ENCODE data around the gene MYO1H. TPM values are rescaled to one million over a fixed set of nuclear protein-coding genes. Genes with fewer than 3 reads are reported as not detected.

The MYO1H gene
- total RNA-seq, 2 donors from 2014 or later: not detected

GRCh38 chr12:109359131-109359690, 11.5 kb downstream of the MYO1H start:
- no peak overlapping the region for H3K27ac Mint-ChIP-seq
- no peaks in the 10 kb centered on the region for H3K9me3 ChIP-seq (ENCODE audit: control insufficient read depth, low read length, poor library complexity, severe bottlenecking)
- peaks cover 8% of the 10 kb centered on the region for H3K4me1 Mint-ChIP-seq
- no peak for DNase-seq
- H3K36me3 Mint-ChIP-seq (ENCODE audit: low read depth): peaks cover 2% of the 10 kb centered on the region
- H3K27me3 Mint-ChIP-seq: peaks cover 48% of the 10 kb centered on the region
- ATAC-seq: no peak
- no peak overlapping the region for H3K4me3 Mint-ChIP-seq

DNA sequence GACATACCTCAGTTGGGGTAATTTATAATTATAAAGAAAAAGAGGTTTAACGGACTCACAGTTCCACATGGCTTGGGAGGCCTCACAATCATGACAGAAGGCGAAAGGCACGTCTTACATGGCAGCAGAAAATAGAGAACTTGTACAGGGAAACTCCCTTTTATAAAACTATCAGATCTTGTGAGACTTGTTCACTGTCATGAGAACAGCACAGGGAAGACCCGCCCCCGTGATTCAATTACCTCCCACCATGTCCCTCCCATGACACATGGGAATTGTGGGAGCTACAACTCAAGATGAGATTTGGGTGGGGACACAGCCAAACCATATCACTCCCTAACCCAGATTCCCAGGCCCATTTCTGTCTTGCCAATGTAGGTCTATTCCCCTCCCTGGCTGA, 22.1 kb downstream of the MYO1H start:
- no peaks in the 10 kb centered on the region for H3K9me3 ChIP-seq (ENCODE audit: control insufficient read depth, low read length, poor library complexity, severe bottlenecking)
- Mint-ChIP-seq H3K36me3 (ENCODE audit: low read depth) (no peaks in the 10 kb centered on the region), H3K27me3 (peaks cover 36% of the 10 kb centered on the region), H3K4me3 (no peak overlapping the region), H3K4me1 (no peaks in the 10 kb centered on the region), H3K27ac (no peak overlapping the region)
- ATAC-seq (no peak), DNase-seq (no peak)

GRCh38 chr12:109377139-109377685, 29.5 kb downstream of the MYO1H start:
- no peaks in the 10 kb centered on the region for H3K4me1 Mint-ChIP-seq
- H3K4me3 Mint-ChIP-seq: no peak overlapping the region
- DNase-seq: no peak
- H3K27me3 Mint-ChIP-seq: peaks cover 52% of the 10 kb centered on the region
- ATAC-seq: no peak
- H3K36me3 Mint-ChIP-seq (ENCODE audit: low read depth): peaks cover 2% of the 10 kb centered on the region
- no peaks in the 10 kb centered on the region for H3K9me3 ChIP-seq (ENCODE audit: control insufficient read depth, low read length, poor library complexity, severe bottlenecking)
- no peak overlapping the region for H3K27ac Mint-ChIP-seq

DNA sequence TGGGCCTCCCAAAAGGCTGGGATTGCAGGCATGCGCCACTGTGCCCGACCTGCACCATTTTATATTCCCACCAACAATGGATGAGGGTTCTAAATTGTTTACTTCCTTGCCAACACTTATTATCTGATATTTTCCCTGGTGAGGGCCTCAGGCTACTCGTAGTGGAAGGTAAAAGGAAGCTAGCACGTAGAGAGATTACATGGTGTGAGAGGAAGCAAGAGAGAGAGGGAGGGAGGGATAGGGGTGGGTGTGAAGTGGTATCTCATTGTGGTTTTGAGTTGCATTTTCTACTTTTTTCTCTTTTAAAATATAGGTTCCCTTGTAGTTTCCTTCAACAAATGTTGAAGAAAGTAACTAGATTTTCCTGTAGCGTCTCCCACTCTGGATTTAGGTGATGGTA, 30.9 kb downstream of the MYO1H start:
- Mint-ChIP-seq H3K27ac (no peak overlapping the region), H3K4me3 (no peak overlapping the region), H3K4me1 (no peaks in the 10 kb centered on the region), H3K27me3 (peaks cover 58% of the 10 kb centered on the region), H3K36me3 (ENCODE audit: low read depth) (peaks cover 2% of the 10 kb centered on the region)
- H3K9me3 ChIP-seq (ENCODE audit: control insufficient read depth, low read length, poor library complexity, severe bottlenecking): no peaks in the 10 kb centered on the region
- DNase-seq (no peak), ATAC-seq (no peak)

DNA sequence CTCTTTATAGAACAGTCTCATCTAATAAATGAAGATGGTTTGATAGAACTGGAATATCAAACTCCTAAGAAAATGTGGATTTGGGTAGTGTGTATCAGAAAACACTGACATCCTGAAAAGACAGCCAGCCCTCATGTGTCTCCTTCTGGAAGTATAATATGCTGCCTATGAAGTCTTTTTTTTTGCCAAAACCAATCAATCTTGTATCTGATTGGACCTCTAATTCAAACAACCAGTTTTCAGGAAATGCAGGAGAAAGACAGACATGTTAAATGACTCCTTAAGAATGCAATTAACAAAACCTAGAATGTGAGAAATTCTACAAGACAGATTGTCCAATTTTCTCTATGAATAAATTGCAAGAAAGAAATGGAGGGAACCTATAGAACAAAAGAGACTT, 34.3 kb downstream of the MYO1H start:
- Mint-ChIP-seq H3K36me3 (ENCODE audit: low read depth) (peaks cover 2% of the 10 kb centered on the region), H3K4me1 (peaks cover 4% of the 10 kb centered on the region), H3K4me3 (no peak overlapping the region), H3K27ac (no peak overlapping the region), H3K27me3 (peaks cover 57% of the 10 kb centered on the region)
- no peaks in the 10 kb centered on the region for H3K9me3 ChIP-seq (ENCODE audit: control insufficient read depth, low read length, poor library complexity, severe bottlenecking)
- ATAC-seq: no peak
- DNase-seq: no peak

DNA sequence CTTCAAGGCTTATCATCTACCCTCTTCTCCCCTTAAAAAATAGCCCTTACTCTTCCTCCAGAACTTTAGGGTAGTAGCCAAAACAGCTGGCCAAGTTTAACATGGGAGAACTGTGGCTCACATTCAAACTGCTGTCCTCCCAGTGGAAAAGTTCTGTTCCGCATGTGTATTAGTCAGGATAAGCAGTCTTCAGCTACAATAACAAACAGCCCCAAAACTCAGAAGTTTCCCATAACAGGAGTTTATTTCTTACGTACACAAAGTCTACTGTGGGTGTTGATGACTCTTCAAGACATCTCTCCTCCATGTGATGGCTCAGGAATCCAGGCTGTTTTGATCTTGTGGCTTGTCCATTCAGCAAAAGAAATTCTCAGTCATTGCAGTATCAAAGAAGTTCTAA, 35.5 kb downstream of the MYO1H start:
- no peaks in the 10 kb centered on the region for H3K9me3 ChIP-seq (ENCODE audit: control insufficient read depth, low read length, poor library complexity, severe bottlenecking)
- Mint-ChIP-seq H3K4me1 (peaks cover 4% of the 10 kb centered on the region), H3K4me3 (no peak overlapping the region), H3K27me3 (peaks cover 52% of the 10 kb centered on the region), H3K27ac (no peak overlapping the region), H3K36me3 (ENCODE audit: low read depth) (peaks cover 2% of the 10 kb centered on the region)
- no peak for DNase-seq
- no peak for ATAC-seq

GRCh38 chr12:109385339-109386058, 37.8 kb downstream of the MYO1H start:
- DNase-seq: no peak
- H3K9me3 ChIP-seq (ENCODE audit: control insufficient read depth, low read length, poor library complexity, severe bottlenecking): no peaks in the 10 kb centered on the region
- peak; percentile 49 for ATAC-seq
- H3K27ac Mint-ChIP-seq: no peak overlapping the region
- H3K4me1 Mint-ChIP-seq: peaks cover 4% of the 10 kb centered on the region
- no peak overlapping the region for H3K4me3 Mint-ChIP-seq
- no peaks in the 10 kb centered on the region for H3K36me3 Mint-ChIP-seq (ENCODE audit: low read depth)
- H3K27me3 Mint-ChIP-seq: peaks cover 50% of the 10 kb centered on the region

DNA sequence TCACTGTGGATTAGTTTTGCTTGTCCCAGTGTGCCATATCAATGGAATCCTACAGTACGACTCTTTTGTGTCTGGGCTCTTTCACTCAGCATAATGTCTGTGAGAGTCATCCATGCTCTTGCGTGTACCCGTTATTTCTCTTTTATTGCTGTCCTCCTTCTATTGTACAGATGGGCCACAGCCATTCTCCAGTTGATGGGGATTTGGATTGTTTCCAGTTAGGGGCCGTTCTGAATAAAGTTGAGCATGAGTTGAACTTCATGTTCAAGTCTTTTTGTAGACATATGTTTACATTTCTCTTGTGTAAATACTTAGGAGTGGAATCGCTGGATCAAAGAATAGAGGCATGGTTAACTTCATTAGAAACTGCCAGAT, 38.3 kb downstream of the MYO1H start:
- H3K36me3 Mint-ChIP-seq (ENCODE audit: low read depth): no peaks in the 10 kb centered on the region
- no peak for DNase-seq
- no peak overlapping the region for H3K27ac Mint-ChIP-seq
- ATAC-seq: no peak
- H3K4me1 Mint-ChIP-seq: peaks cover 4% of the 10 kb centered on the region
- H3K4me3 Mint-ChIP-seq: no peak overlapping the region
- H3K27me3 Mint-ChIP-seq: peaks cover 52% of the 10 kb centered on the region
- H3K9me3 ChIP-seq (ENCODE audit: control insufficient read depth, low read length, poor library complexity, severe bottlenecking): no peaks in the 10 kb centered on the region

DNA sequence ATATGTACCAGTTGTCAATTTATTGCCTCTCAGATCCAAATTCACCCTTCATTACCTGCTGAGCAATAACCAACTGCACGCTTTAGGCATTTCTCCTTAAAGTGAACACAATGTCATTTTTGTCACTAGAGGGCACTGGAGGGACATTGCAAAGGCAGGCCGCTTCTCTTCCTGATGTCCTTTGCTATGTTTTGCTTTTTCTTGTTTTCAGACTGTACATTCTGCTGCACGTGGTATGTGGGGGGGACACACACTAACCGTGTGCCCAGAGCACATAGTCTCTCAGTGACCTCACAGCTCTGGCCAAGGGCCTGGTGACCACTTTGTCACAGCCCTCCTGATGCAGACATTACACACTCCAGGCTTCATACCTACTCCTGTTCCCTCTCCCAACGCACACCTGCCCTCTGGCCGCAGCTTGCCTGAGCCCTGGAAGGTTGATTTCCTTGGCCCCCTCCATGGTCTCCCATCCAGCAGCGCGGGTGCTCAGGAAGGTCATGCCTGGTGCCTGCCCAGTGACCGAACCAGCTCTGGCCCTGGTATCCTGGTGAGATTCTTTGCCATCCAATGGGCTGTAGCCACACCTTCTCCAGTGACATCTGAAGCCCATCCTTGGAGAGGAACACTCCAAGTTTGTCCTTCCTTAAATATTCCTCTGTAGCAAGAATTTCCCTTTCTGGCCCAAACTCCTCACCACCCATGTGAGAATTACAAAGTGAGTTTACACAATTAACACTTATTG, 39.9 kb downstream of the MYO1H start:
- peaks cover 4% of the 10 kb centered on the region for H3K4me1 Mint-ChIP-seq
- no peak overlapping the region for H3K4me3 Mint-ChIP-seq
- no peaks in the 10 kb centered on the region for H3K36me3 Mint-ChIP-seq (ENCODE audit: low read depth)
- H3K27me3 Mint-ChIP-seq: peaks cover 66% of the 10 kb centered on the region
- H3K9me3 ChIP-seq (ENCODE audit: control insufficient read depth, low read length, poor library complexity, severe bottlenecking): no peaks in the 10 kb centered on the region
- no peak for ATAC-seq
- DNase-seq: no peak
- no peak overlapping the region for H3K27ac Mint-ChIP-seq

DNA sequence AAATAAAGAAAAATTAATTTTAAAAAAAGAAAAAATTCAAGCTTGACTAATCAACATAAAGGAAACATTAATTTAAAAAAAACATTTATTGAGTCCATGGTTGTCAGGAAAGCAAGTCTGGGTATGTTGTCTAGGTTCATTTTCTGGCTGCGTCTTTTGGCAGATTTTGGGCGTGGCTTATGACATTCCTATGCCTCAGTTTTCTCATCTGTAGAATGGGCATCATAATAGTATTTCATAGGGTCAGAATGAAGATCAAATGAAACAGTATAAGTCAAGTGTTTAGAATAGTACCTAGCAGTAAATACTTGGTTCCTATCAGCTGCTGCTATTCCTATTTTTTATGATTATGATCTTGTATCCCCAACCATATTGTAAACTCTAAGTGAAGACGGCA, 40.5 kb downstream of the MYO1H start:
- Mint-ChIP-seq H3K27me3 (peaks cover 70% of the 10 kb centered on the region), H3K27ac (no peak overlapping the region)

DNA sequence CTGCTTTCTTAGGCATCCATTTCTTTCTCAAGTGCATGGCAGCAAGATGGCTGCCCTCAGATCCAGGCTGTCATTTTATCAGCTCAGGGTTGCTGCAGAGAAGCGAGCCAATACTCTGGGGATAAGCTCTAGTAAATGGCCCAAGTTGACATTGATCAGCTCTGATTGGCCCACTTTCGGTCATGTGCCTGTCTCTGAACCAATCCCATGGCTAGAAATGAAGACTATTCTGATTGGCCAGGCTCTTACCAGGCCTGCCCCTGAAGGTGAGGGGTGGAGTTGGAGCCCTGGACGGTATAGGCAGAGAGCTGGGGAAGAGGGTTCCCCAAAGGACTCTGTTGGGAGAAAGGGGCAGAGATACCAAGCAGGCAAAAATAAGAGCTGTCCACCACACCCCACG, 41.4 kb downstream of the MYO1H start:
- Mint-ChIP-seq H3K27me3 (peaks cover 67% of the 10 kb centered on the region), H3K4me1 (peaks cover 9% of the 10 kb centered on the region), H3K4me3 (no peak overlapping the region), H3K27ac (no peak overlapping the region), H3K36me3 (ENCODE audit: low read depth) (no peaks in the 10 kb centered on the region)
- no peak for DNase-seq
- no peaks in the 10 kb centered on the region for H3K9me3 ChIP-seq (ENCODE audit: control insufficient read depth, low read length, poor library complexity, severe bottlenecking)
- ATAC-seq: peak; percentile 57

More for the DNA sequence above, 40.5 kb downstream of the MYO1H start:
- no peaks in the 10 kb centered on the region for H3K36me3 Mint-ChIP-seq (ENCODE audit: low read depth)
- ATAC-seq: no peak
- H3K4me3 Mint-ChIP-seq: no peak overlapping the region
- no peaks in the 10 kb centered on the region for H3K9me3 ChIP-seq (ENCODE audit: control insufficient read depth, low read length, poor library complexity, severe bottlenecking)
- peaks cover 4% of the 10 kb centered on the region for H3K4me1 Mint-ChIP-seq
- no peak for DNase-seq

GRCh38 chr12:109393437-109394345, 46.0 kb downstream of the MYO1H start:
- H3K27me3 Mint-ChIP-seq: peaks cover 51% of the 10 kb centered on the region
- H3K36me3 Mint-ChIP-seq (ENCODE audit: low read depth): no peaks in the 10 kb centered on the region
- no peak overlapping the region for H3K27ac Mint-ChIP-seq
- DNase-seq (no peak), ATAC-seq (peak; percentile 79)
- peaks cover 5% of the 10 kb centered on the region for H3K4me1 Mint-ChIP-seq
- no peaks in the 10 kb centered on the region for H3K9me3 ChIP-seq (ENCODE audit: control insufficient read depth, low read length, poor library complexity, severe bottlenecking)
- no peak overlapping the region for H3K4me3 Mint-ChIP-seq

DNA sequence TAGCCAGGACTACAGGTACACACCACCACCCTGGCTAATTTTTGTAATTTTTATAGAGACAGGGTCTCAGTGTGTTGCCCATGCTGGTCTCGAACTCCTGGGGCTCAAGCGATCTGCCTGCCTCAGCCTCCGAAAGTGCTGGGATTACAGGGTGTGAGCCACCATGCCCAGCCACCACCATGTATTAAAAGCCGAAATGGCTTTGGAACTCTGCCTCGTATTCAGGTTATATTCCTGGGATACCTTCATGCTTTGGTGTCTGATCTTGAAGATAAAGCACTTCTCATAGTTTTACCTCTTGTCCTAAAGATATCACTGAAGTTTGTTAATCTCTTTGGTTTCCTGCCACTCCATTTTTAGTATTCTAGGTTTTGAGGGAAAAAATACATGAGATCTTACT, 47.2 kb downstream of the MYO1H start:
- Mint-ChIP-seq H3K27me3 (peaks cover 52% of the 10 kb centered on the region), H3K36me3 (ENCODE audit: low read depth) (no peaks in the 10 kb centered on the region), H3K4me1 (peaks cover 5% of the 10 kb centered on the region), H3K4me3 (no peak overlapping the region), H3K27ac (no peak overlapping the region)
- no peaks in the 10 kb centered on the region for H3K9me3 ChIP-seq (ENCODE audit: control insufficient read depth, low read length, poor library complexity, severe bottlenecking)
- DNase-seq (no peak), ATAC-seq (no peak)

All from T-helper 17 cell (primary cell).